ENCODE results near the gene MIOX.
"Not testable (repeated sequence)": the region's sequence is repeated elsewhere in the genome, so short reads cannot be mapped to it uniquely, and the experiment has no call there.

The MIOX gene

GRCh38 chr22:50517495-50518260, 31.0 kb downstream of the MIOX start:
- DNase-seq (ENCODE audit: low spot score) = no peak

DNA sequence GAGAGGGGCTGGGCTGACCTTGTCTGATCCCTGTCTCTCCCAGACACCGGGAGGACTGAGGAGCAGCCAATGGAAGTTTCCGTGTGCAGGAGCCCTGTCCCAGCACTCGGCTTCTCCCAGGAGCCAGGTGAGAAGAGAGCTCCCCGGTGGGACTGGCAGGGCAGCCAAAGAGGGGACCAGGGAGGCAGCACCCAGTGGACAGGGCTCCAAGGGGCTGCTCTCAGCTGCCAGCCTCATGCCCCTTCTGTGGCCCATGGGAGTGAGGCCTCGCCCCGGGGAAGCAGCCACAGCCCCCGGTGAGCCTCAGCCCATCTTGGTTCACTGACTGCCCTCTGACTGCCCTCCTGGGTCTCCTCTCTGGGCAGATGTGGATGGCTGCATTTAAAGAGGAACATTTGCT, 31.9 kb downstream of the MIOX start:
- no peak for DNase-seq (ENCODE audit: low spot score)

DNA sequence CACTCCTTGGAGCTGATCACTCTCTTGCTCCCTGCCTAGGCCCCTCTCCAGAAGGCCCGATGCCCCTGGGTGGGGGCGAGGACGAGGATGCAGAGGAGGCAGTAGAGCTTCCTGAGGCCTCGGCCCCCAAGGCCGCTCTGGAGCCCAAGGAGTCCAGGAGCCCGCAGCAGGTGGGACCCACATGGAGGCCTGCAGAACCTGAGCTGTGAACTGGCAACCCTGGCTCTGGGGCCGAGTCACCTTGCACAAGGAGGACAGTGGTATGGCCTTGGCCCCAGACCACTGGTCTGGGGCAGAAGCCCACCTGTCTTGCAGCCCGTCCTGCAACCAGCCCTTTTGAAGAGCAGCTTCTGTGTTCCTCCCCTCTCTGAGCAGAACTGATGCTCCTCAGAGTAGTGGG, 32.5 kb downstream of the MIOX start:
- DNase-seq (ENCODE audit: low spot score) = no peak

DNA sequence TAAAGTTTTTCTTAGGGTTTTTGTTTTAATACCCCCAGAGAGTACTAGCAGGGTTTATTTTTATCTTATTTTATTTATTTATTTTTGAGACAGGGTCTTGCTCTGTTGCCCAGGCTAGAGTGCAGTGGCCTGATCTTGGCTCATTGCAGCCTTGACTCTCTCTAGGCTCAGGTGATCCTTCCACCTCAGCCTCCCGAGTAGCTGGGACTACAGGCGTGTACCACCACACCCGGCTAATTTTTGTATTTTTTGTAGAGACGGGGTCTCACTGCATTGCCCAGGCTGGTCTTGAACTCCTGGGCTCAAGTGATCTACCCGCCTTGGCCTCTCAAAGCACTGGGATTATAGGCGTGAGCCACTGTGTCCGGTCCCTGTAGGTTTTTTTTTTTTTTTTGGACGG, 33.5 kb downstream of the MIOX start:
- DNase-seq (ENCODE audit: low spot score) = not testable (repeated sequence)

DNA sequence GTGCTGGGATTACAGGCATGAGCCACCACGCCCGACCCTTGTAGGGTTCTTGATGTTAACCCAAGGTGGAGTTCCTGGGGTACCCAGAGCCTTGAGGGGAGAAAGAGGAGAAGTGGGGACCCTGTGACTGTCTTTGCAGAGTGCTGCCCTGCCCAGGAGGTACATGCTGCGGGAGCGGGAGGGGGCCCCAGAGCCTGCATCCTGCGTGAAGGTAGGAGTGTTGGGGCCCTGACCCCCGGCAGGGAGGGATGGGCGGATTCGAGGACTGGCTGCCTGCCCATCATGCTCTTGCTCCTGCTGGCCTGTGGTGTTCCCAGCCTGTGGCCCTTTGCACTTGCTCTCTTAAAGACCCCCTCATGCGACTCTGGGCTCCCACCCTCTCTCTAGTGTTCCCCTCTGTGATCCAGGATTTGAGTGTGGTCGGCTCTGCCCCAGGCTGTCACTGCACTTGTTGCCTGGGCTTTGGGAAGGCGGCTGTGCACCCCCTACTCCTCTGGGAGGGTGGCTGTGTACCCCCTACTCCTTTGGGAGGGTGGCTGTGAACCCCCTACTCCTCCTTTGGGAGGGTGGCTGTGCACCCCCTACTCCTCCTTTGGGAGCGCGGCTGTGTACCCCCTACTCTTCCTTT, 34.3 kb downstream of the MIOX start:
- DNase-seq (ENCODE audit: low spot score) = no peak

DNA sequence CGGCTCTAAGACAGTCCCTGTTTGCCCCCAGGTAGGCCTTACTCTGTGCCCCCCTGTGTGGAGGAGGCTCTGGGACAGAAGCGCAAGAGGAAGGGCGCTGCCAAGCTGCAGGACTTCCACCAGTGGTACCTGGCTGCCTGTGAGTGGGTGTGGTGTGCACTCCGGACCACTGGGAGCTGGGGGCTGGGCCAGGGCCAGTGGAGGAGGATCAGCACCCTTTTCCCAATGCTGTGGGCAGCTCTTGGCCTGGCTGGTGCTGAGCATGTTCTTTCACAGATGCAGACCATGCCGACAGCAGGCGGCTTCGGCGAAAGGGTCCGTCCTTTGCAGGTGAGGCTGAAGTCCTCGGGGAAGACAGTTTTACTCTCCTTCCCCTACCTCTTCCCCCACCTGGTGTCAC, 35.1 kb downstream of the MIOX start:
- DNase-seq (ENCODE audit: low spot score) = no peak

GRCh38 chr22:50522208-50522805, 35.6 kb downstream of the MIOX start:
- no peak for DNase-seq (ENCODE audit: low spot score)

DNA sequence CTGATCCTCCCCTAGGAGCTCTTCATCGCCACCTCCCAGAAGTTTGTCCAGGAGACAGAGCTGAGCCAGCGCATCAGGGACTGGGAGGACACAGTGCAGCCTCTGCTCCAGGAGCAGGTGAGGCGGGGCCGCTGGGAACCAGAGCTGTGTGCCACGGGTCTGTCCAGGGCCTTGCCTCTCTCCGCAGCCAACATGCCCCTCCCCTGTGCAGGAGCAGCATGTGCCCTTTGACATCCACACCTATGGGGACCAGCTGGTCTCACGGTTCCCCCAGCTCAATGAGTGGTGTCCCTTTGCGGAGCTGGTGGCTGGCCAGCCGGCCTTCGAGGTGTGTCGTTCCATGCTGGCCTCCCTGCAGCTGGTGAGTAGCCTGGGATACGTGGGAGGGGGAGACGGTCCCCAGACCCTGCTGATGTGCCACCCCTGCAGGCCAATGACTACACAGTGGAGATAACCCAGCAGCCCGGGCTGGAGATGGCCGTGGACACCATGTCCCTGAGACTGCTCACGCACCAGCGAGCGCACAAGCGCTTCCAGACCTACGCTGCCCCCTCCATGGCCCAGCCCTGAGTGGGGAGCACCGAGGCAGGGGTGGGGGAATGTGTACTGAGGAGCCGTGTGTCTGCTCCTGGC, 36.3 kb downstream of the MIOX start:
- no peak for DNase-seq (ENCODE audit: low spot score)

DNA sequence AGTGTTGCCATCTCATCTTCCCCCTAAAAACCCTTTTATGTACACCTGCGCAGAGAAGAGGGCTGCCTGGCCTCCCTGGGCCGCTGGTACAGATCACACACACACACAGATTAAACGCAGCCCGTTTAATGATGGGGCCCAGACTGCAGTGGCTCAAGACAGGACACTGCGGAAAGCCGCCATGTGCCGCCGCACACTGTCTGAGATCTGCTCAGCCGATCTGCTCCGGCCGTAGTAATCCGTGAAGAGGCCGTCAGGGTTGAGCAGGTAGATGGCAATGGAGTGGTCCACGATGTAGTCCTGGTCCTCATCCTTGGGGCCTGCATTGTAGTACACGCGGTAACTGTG, 36.8 kb downstream of the MIOX start:
- no peak for DNase-seq (ENCODE audit: low spot score)

DNA sequence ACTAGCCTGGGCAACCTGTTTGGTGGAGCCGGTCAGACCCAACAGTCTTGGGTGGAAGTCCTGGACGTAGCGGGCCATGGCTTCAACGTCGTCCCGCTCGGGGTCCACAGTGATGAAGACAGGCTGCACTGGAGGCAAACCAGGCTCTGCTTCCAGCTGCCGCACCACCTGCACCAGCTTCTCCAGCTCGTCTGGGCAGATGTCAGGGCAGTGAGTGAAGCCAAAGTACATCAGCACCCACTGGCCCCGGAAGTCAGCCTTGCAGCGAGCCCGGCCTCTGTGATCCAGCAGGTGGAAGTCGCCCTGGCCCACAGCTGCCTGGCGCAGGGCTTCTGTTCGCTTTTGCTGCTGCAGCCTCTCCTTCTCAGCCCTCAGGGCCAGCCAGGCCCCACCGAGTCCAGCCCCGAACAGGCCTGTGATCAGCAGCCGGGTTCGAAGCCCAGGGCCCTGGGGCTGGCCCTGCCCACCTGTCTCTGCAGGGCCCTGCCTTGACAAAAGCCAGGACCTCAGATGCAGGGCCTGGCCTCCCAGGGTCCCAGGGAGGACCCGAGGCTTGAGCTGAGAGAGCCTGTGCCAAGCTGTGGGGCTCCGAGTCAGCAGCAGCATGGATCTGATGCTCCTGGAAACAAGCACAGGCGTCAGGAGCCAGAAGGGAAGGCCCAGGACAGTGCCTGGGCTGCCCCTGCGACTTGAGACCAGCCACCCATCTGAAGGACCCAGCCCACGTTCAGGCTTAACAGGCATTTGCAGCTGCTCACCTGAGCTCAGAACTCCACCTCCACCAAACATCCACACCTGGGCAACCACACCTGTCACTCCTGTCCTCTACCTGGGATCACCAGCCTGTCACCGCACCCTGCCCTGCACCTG, 37.4 kb downstream of the MIOX start:
- no peak for DNase-seq (ENCODE audit: low spot score)

DNA sequence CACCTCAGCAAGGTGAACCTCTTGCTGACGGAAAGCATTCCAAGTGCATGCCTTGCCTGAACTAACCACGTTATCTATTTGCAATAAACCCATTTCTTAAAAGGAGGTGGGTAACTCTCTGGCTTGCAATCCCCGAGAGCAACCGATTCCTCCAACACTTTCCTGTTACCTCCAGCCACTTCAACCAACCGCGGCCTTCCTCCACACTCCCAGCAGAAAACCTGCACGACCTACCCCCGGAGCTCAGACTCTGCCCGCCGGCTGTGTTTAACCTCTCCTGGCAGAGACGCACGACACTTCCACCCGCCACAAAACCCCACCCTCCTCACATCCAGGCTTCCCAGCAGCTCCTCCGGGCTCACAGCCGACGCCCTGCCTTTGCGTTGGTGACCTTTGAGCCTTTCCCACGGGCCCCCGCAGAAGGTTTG, 38.0 kb downstream of the MIOX start:
- no peak for DNase-seq (ENCODE audit: low spot score)

DNA sequence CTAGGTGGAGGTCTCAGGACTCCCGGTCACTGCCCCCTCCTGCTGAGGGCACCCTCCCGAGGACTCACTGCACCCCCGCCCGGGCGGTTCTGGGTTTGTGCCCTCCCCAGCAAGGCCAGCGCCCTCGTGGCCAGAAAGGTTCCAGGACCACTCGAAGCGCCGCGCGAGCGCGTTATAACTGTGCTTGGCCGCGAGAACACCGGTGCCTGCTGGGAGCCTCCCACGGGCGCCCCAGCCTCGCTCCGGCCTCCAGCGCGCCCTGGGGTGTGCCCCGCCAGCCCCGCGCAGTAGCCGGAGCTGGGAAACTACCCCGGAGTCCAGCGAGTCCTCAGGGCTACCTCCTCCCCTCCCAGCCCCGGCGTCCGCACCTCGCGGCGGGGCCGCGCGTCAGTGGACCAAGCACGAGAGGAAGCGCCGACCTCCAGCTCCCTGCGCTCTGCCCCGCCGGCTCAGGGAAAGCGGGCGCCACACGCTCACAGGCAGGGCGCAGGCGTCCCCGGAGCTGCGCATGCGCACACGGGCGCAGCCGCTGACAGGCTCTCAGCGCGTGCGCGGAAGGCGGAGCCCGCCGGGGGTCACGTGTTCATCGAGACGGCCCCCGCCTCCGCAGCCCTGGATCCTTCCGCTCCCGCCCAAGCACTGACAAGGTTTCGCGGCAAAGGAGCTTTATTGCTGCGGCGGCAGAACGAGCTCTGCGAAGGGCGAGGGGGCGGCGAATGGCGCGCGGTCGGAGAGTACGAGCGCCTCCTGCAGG, 38.6 kb downstream of the MIOX start, which contains the start of gene SCO2:
Gene SCO2 (minus strand): TSS at position 495 of the 754 bp plus-strand sequence. CDS start 1,187 bp downstream, outside the sequence.
- peak; percentile 99 for DNase-seq (ENCODE audit: low spot score)

DNA sequence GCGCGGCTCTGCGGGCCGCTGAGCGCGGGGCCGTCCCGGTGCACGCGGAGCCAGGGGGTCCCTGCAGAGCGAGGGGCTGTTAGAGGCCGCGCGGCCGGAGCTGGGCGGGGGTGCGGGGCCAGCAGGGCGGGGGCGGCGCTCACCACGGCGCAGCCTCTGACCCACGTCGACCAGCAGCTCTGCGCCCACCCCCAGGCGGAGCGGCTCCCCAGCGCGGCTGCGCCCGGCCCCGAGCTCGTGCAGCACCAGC, 39.1 kb downstream of the MIOX start:
- no peak for DNase-seq (ENCODE audit: low spot score)

- DNase-seq (ENCODE audit: low spot score) = peak; percentile 86
Observed at GRCh38 chr22:50526108-50526833, 39.6 kb downstream of the MIOX start.

DNA sequence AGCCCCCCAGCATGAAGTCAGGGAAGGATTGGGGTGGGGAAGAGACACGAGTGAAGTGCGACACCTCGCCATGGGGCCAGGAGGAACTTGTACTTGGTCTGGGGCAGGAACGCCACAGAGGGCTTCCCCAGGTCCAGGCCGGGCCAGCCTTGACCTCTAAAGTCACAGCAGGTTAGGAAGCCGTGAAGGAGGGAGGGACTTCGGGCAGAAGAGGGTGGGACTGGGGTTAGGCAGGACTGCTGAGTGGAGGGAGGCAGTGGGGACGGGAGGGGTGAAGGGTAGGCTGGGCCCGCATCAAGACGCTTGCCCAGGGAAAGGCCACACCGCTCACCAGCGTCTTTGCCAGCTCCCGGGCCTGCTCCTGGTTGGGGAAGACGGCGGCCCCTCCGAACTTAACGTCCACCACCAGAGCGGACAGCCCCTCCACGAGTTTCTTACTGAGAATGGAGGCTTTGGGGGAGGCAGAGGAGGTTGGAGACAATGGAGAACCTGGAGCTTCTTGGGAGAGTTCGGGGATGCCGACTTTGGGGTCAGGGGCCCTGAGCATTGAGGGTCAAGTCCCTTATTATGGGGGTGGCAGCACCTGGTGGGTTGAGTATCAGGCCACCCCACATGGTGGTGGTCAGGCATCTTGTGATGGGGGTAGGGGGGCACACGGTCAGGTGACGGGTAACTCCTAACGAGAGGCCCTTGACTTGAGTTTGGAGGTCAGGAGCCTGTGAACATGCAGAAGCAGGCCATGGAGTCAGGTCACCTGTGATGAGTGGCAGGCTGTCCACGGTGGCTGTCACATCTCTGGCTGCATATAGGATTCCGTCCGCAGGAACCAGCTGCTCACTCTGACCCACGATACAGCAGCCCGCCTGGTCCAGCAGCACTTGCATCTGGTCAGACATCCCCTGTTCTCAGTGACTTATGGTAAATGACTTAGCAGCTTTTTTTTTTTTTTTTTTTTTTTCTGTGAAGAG, 40.5 kb downstream of the MIOX start:
- DNase-seq (ENCODE audit: low spot score) = no peak

DNA sequence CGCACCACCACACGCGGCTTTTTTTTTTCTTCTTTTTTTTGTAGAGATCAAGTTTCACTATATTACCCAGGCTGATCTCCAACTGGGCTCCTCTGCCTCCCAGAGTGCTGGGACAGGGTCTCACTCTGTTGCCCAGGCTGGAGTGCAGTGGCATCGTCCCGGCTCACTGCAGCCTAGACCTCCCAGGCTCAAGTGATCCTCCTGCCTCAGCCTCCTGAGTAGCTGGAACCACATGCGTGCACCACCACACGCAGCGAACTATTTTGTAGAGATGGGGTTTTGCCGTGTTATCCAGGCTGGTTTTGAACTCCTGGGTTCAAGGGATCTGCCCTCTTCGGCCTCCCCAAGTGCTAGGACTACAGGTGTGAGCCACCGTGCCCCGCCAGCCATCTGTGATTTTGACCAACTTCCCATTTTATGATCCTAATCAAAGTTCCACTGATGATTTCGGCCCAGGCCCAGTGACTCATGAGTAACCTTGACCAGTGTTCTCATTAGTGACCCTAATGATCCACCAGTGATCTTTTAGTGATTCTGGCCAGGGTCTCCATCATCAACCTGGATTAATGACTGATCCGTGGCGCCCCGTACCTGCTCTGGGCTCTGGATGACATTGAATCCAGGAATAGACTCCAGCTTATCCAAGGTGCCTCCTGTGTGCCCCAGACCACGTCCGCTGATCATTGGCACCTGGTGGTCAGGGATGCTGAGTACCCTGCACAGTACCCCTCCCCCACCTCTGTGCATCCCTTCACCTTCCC, 41.4 kb downstream of the MIOX start:
- DNase-seq (ENCODE audit: low spot score) = no peak

GRCh38 chr22:50528682-50529415, 42.2 kb downstream of the MIOX start:
- DNase-seq (ENCODE audit: low spot score) = no peak

DNA sequence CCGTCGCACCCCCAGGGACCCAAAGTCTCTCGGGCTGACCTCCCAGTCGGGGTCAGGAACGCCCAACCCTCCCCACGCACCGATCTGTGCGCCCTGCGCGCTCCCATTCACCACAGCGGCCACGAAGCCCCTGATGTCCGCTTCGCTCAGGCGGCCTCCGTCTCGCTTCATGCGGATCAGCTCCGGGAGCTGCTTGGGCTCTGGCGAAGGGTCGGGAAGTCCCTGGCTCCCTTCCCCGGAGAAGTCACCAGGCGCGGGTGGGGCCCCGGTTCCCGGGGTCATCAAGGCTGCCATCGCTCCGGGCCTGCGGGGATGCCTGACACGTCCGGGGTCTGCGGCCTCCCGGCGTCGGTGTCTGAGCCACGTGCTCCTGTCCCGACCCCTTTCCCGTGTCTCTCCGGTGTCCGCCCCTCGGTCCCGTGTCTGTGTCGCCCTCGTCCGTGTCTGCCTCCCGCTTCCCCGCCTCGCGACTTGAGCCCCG, 42.8 kb downstream of the MIOX start:
- DNase-seq (ENCODE audit: low spot score) = no peak

All from ecto neural progenitor cell (in vitro differentiated cells).